Neural cell (in vitro differentiated cells): Measurements from ENCODE around the gene SPAAR. TPM values are rescaled to one million over a fixed set of nuclear protein-coding genes. Genes with fewer than 3 reads are reported as not detected.

Source experiments
- H2AFZ ChIP-seq: fragments of 200-600, 300-800 bp; sonication (generic), shearing (Covaris generic); 2 replicates; pipeline ENCODE4 v1.6.0; 2014; ENCODE audit warnings: low read depth, mild to moderate bottlenecking, antibody characterized with exemption, low read length, moderate library complexity
- H3F3A ChIP-seq: fragments of 200-600 bp; shearing (Covaris generic); 2 replicates; pipeline ENCODE4 v1.6.1; 2016; ENCODE audit warnings: mild to moderate bottlenecking, moderate library complexity, mixed read lengths, antibody characterized with exemption, low read length; ENCODE audit not compliant: insufficient read depth, poor library complexity, severe bottlenecking
- H3K27ac ChIP-seq: fragments of 200-600, 300-800 bp; sonication (generic), shearing (Covaris generic); 2 replicates; pipeline ENCODE4 v1.5.1; 2014; ENCODE audit warnings: mild to moderate bottlenecking, low read length, moderate library complexity
- H3K27me3 ChIP-seq: fragments of 300-800, 200-600 bp; sonication (generic), shearing (Covaris generic); 2 replicates; pipeline ENCODE4 v1.6.0; 2014; ENCODE audit warnings: mild to moderate bottlenecking, low read depth, low read length, moderate library complexity; ENCODE audit not compliant: insufficient read depth
- H3K36me3 ChIP-seq: fragments of 300-800, 200-600 bp; sonication (generic), shearing (Covaris generic); 2 replicates; pipeline ENCODE4 v1.5.1; 2014; ENCODE audit warnings: mild to moderate bottlenecking, antibody characterized with exemption, low read length, moderate library complexity; ENCODE audit not compliant: insufficient read depth
- H3K4me2 ChIP-seq: fragments of 300-800, 200-600 bp; sonication (generic), shearing (Covaris generic); 2 replicates; pipeline ENCODE4 v1.6.0; 2014; ENCODE audit warnings: mild to moderate bottlenecking, low read length
- H3K4me3 ChIP-seq: fragments of 300-800, 200-600 bp; sonication (generic), shearing (Covaris generic); 2 replicates; pipeline ENCODE4 v1.5.1; 2014; ENCODE audit warnings: mild to moderate bottlenecking, low read length, moderate library complexity
- H3K79me2 ChIP-seq: fragments of 200-600 bp; shearing (Covaris generic); replicated peaks from 2 replicates; pipeline ENCODE4 v1.6.0; 2014; ENCODE audit warnings: mild to moderate bottlenecking, low read length, moderate library complexity; ENCODE audit not compliant: insufficient read depth
- H3K9ac ChIP-seq: fragments of 300-800, 200-600 bp; sonication (generic), shearing (Covaris generic); 2 replicates; pipeline ENCODE4 v1.6.1; 2016; ENCODE audit warnings: mild to moderate bottlenecking, low read length, mixed read lengths
- H3K9me2 ChIP-seq: fragments of 200-600 bp; shearing (Covaris generic); 2 replicates; pipeline ENCODE4 v1.6.1; 2016; ENCODE audit warnings: mild to moderate bottlenecking, low read length, mixed read lengths; ENCODE audit not compliant: insufficient read depth
- H3K9me3 ChIP-seq: fragments of 200-600, 300-800 bp; sonication (generic), shearing (Covaris generic); 2 replicates; pipeline ENCODE4 v1.6.1; 2016; ENCODE audit warnings: mild to moderate bottlenecking, mixed run types, low read length, moderate library complexity, mixed read lengths
- H4K20me1 ChIP-seq: fragments of 200-600 bp; shearing (Covaris generic); 2 replicates; pipeline ENCODE4 v1.6.1; 2016; ENCODE audit warnings: mild to moderate bottlenecking, mixed run types; ENCODE audit not compliant: insufficient read depth
- CTCF ChIP-seq: fragments of 450-650 bp; IDR thresholded peaks from 2 replicates; pipeline ENCODE4 v1.5.1; 2014; ENCODE audit warnings: antibody characterized with exemption, mild to moderate bottlenecking, moderate library complexity; ENCODE audit not compliant: poor library complexity, severe bottlenecking
- EP300 ChIP-seq: fragments of 450-650 bp; conservative IDR thresholded peaks from 2 replicates; pipeline ENCODE4 v1.6.1; 2014; ENCODE audit warnings: antibody characterized with exemption, mild to moderate bottlenecking, moderate library complexity; ENCODE audit not compliant: poor library complexity, severe bottlenecking
- EZH2 ChIP-seq: fragments of 200-600, 300-800 bp; shearing (Covaris generic), sonication (generic); IDR thresholded peaks from 2 replicates; pipeline ENCODE4 v1.6.1; 2014; ENCODE audit warnings: antibody characterized with exemption, low read length, borderline replicate concordance, mild to moderate bottlenecking; ENCODE audit not compliant: insufficient read depth, poor library complexity, severe bottlenecking
- MXI1 ChIP-seq: fragments of 450-650 bp; conservative IDR thresholded peaks from 2 replicates; pipeline ENCODE4 v1.6.1; 2014; ENCODE audit warnings: antibody characterized with exemption, mild to moderate bottlenecking; ENCODE audit not compliant: poor library complexity, severe bottlenecking
- POLR2AphosphoS5 ChIP-seq: IDR thresholded peaks from 2 replicates; pipeline ENCODE4 v1.6.1; 2012
- RAD21 ChIP-seq: fragments of 450-650 bp; conservative IDR thresholded peaks from 2 replicates; pipeline ENCODE4 v1.6.1; 2014; ENCODE audit warnings: antibody characterized with exemption, mild to moderate bottlenecking, moderate library complexity
- REST ChIP-seq: IDR thresholded peaks from 2 replicates; pipeline ENCODE4 v1.6.1; 2012; ENCODE audit warnings: borderline replicate concordance
- SMC3 ChIP-seq: fragments of 450-650 bp; conservative IDR thresholded peaks from 2 replicates; pipeline ENCODE4 v1.6.1; 2014; ENCODE audit warnings: antibody characterized with exemption, mild to moderate bottlenecking, moderate library complexity; ENCODE audit not compliant: poor library complexity
- TAF1 ChIP-seq: IDR thresholded peaks from 2 replicates; pipeline ENCODE4 v1.6.1; 2012; ENCODE audit warnings: low read depth
- polyA plus RNA-seq: library from polyadenylated mRNA; depleted of rRNA; stranded (reverse); fragments of >200 nt; gene quantifications from 2 replicates; pipeline ENCODE4 v1.2.3, GENCODE V29; 2014

Gene SPAAR
- polyA plus RNA-seq, 1 donor from 2014 or later, result 0.35 TPM

- Histone ChIP-seq H4K20me1 (no peaks in the 10 kb centered on the region), H3K9me3 (no peaks in the 10 kb centered on the region), H2AFZ (no peak overlapping the region), H3K27ac (no peak overlapping the region), H3K4me2 (no peak overlapping the region), H3K79me2 (no peaks in the 10 kb centered on the region), H3K27me3 (no peaks in the 10 kb centered on the region), H3K9ac (no peak overlapping the region), H3K36me3 (no peaks in the 10 kb centered on the region), H3F3A (no peaks in the 10 kb centered on the region), H3K4me3 (no peak overlapping the region), H3K9me2 (no peaks in the 10 kb centered on the region)
- TF ChIP-seq EZH2 (no peak), RAD21 (no peak), POLR2AphosphoS5 (no peak), TAF1 (no peak), REST (no peak), SMC3 (no peak), CTCF (no peak), MXI1 (no peak), EP300 (no peak)
Measured at GRCh38 chr9:35960039-35960655, 50.9 kb downstream of the SPAAR start.

Other genes with a start within 250 kb of the SPAAR start
- gene ARHGEF39, start 244.3 kb upstream of the SPAAR start, polyA plus RNA-seq, result 0.51 TPM in 1 of 2 replicates, not detected in the other
- gene CA9, start 235.6 kb upstream of the SPAAR start, polyA plus RNA-seq, result not detected in 2 replicates
- not detected in 2 replicates for gene TPM2, start 219.6 kb upstream of the SPAAR start, polyA plus RNA-seq
- 7.1 and 9.0 TPM in 2 replicates for gene TLN1, start 177.3 kb upstream of the SPAAR start, polyA plus RNA-seq
- 88.4 and 92.9 TPM in 2 replicates for gene CREB3, start 176.8 kb upstream of the SPAAR start, polyA plus RNA-seq
- gene GBA2, start 160.3 kb upstream of the SPAAR start, polyA plus RNA-seq, result 102 and 113 TPM in 2 replicates
- 8.1 and 9.9 TPM in 2 replicates for gene RGP1, start 160.2 kb upstream of the SPAAR start, polyA plus RNA-seq
- not detected in 2 replicates for gene MSMP, start 155.2 kb upstream of the SPAAR start, polyA plus RNA-seq
- gene NPR2, start 117.9 kb upstream of the SPAAR start, polyA plus RNA-seq, result 3.1 and 9.6 TPM in 2 replicates
- 2.9 and 4.2 TPM in 2 replicates for gene SPAG8, start 97.2 kb upstream of the SPAAR start, polyA plus RNA-seq
- 31.0 and 31.6 TPM in 2 replicates for gene HINT2, start 94.4 kb upstream of the SPAAR start, polyA plus RNA-seq
- 0.09 TPM in 1 of 2 replicates, not detected in the other for gene FAM221B, start 80.8 kb upstream of the SPAAR start, polyA plus RNA-seq
- 12.7 and 12.9 TPM in 2 replicates for gene TMEM8B, start 80.3 kb upstream of the SPAAR start, polyA plus RNA-seq
- not detected in 2 replicates for gene OR13J1, start 39.1 kb upstream of the SPAAR start, polyA plus RNA-seq
- gene HRCT1, start 3.3 kb upstream of the SPAAR start, polyA plus RNA-seq, result 0.84 TPM in 1 of 2 replicates, not detected in the other
- not detected in 2 replicates for gene OR2S2, start 48.7 kb downstream of the SPAAR start, polyA plus RNA-seq
- gene RECK, start 127.4 kb downstream of the SPAAR start, polyA plus RNA-seq, result 6.9 and 10.2 TPM in 2 replicates
- 8.0 and 16.1 TPM in 2 replicates for gene GLIPR2, start 227.2 kb downstream of the SPAAR start, polyA plus RNA-seq